GM18861 (cell line): ENCODE results near the gene COX11.

Source experiments
- ATAC-seq: cut with Tn5 transposase; IDR thresholded peaks from one replicate; pipeline ENCODE4 v1.9.1; 2021; ENCODE audit not compliant: unreplicated experiment

The COX11 gene, protein sequence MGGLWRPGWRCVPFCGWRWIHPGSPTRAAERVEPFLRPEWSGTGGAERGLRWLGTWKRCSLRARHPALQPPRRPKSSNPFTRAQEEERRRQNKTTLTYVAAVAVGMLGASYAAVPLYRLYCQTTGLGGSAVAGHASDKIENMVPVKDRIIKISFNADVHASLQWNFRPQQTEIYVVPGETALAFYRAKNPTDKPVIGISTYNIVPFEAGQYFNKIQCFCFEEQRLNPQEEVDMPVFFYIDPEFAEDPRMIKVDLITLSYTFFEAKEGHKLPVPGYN

GRCh38 chr17:54968262-54968987 is at the start of gene COX11, which contains the start of gene STXBP4:
Gene COX11, minus strand, starts transcription at chr17:54968654. Its CDS starts 8 bp downstream, at chr17:54968646.
Gene STXBP4, plus strand, starts transcription at chr17:54968765. Its CDS starts 17,455 bp downstream, at chr17:54986220.
- ATAC-seq, result peak; percentile 78

DNA sequence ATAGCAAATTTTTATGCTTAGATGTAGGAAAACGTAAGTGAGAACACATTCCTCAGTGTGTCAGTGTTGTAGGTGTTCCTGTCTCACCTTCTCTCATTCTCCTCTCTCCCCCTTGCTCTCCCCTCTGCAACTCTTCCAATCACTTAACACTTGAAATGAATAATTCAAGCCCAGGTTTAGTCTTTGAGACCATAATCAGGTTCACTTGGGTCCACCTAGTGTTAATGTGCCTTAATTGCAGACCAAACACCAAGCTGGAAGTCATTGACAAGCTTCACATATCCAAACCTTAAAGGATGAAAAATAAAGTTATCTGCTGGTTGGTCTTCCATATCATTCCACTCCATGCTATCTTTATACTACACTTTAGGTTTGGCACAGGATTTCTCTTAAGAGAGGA is 37.1 kb upstream of the COX11 start:
- no peak for ATAC-seq

GRCh38 chr17:55004484-55004883 is 36.0 kb upstream of the COX11 start:
- no peak for ATAC-seq

DNA sequence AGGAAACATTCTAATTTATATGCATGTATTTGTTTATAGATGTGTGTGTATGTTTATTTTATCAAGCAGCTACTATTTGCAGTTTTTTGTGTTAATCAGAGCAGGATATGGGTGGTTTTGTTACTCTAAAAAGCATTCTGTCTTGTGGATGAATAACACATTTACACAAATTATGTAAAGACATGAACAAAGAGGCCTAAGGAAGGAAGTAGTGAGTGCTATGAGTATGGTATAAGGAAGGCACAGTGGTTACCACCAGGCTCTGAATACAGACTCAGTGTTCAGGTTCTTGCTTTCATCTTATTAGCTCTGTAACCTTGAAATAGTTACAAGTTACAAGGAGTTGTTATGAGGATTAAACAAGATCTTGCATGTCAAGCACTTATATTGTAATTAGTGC is 34.0 kb upstream of the COX11 start:
- ATAC-seq, result no peak

DNA sequence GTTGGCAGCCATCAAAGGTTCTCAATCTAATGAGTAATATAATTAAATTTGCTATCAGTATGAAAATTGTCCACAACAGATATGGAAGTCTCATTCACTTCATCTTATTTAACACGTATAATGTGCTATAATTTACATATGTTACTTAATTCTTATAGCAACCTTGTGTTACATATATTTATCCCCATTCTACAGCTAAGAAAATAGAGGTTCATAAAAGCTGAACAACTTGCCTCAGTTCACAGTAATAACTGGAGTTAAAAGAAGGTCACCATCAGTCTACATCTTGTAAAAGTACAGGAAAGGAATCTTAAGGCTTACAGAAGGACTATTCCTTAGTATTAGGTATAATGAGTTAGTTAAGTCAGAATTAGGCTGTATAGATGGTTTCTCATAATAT is 28.0 kb upstream of the COX11 start:
- ATAC-seq, result no peak

- no peak for ATAC-seq
Measured at GRCh38 chr17:54992797-54993639, 24.6 kb upstream of the COX11 start.

- ATAC-seq, result no peak
Measured at GRCh38 chr17:54991567-54991966, 23.1 kb upstream of the COX11 start.

DNA sequence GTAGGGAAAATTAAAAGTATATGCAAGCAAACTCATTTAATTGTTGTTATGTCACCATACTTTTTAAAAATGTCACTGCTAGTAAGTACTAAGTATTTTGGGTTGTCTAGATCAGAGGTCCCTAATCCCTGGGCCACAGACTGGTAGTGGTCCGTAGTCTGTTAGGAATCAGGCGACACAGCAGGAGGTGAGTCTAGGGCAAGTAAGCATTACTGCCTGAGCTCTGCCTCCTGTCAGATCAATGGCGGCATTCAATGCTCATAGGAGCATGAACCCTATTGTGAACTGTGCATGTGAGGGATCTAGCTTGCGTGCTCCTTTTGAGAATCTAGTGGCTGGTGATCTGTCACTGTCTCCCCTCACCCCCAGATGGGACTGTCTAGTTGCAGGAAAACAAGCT is 21.7 kb upstream of the COX11 start:
- ATAC-seq, result no peak

- ATAC-seq, result no peak
Measured at GRCh38 chr17:54985476-54985875, 17.0 kb upstream of the COX11 start.

- no peak for ATAC-seq
Measured at GRCh38 chr17:54983260-54983659, 14.8 kb upstream of the COX11 start.

GRCh38 chr17:54982399-54982798 is 13.9 kb upstream of the COX11 start:
- ATAC-seq, result no peak

GRCh38 chr17:54980375-54980774 is 11.9 kb upstream of the COX11 start:
- no peak for ATAC-seq

GRCh38 chr17:54979657-54980056 is 11.2 kb upstream of the COX11 start:
- ATAC-seq, result no peak

- ATAC-seq, result no peak
Measured at GRCh38 chr17:54977744-54978143, 9.3 kb upstream of the COX11 start.

- ATAC-seq, result no peak
Measured at GRCh38 chr17:54976316-54976715, 7.9 kb upstream of the COX11 start.

- no peak for ATAC-seq
Measured at GRCh38 chr17:54974759-54975158, 6.3 kb upstream of the COX11 start.

DNA sequence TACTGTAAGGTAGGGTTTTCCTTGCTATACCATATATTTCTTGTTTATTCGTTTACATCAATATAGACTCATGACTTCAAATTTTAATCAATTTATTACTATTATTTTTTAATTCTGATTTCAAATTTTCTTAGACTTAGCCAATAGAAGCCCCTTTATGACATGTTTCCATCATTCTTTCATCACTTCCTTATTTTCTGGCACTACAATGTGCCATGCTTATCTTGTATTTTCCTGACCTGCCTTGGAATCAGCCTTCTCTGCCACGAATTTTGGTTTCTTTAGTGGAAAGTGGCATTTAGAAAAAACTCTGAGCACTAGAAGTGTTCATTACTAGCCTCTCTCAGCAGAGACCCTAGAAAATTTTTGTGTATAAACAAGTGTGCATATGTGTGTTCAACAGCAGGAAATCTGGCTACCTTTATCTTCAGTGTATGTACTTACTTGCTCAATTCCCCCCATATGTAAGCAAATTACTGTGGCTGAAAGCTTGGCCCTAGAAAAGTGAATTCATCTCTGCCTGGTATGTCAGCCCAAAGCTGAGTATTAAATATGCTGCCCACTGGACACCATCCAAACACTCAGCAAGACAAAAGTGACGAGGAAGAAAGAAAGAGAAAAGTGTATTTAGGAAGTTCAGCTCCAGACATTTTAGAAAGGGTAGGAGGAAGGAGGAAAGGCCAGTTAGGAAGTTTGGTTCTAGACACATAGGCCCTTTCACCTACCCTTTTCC is 4.1 kb upstream of the COX11 start:
- ATAC-seq, result no peak

- no peak for ATAC-seq
Measured at GRCh38 chr17:54971901-54972300, 3.4 kb upstream of the COX11 start.

DNA sequence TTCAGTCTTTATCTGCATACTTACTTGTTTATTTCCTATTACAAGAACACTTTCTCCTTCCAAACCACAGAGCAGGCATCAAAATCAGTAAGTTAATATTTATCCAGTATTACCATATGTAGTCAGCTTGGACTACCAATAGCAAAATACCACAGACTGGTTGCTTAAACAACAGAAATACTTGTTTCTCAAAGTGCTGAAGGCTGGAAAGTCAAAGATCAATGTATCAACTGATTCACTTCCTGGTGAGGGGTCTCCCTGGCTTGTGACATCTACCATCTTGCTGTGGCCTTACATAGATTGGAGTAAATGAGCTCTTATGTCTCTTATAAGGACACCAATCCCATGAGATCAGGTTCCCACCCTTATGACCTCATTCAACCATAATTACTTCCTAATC is 2.7 kb upstream of the COX11 start:
- ATAC-seq, result peak; percentile 43

GRCh38 chr17:54969658-54970572 is 1.5 kb upstream of the COX11 start:
- ATAC-seq, result no peak
